GM06990 (cell line): ENCODE results near the gene BARHL2.

Source experiments
- DNase-seq: peaks from one replicate; pipeline ENCODE4 v3.0.0-alpha.2; 2011; ENCODE audit not compliant: insufficient read length; ENCODE audit errors: extremely low read depth
- H3K27me3 ChIP-seq: replicated peaks from 2 replicates; pipeline ENCODE4 v1.6.0; 2011; ENCODE audit warnings: low read length; ENCODE audit not compliant: control insufficient read depth, insufficient read depth
- H3K36me3 ChIP-seq: 2 replicates; pipeline ENCODE4 v1.5.1; 2011; ENCODE audit warnings: low read length; ENCODE audit not compliant: control insufficient read depth, insufficient read depth
- H3K4me3 ChIP-seq: replicated peaks from 2 replicates; pipeline ENCODE4 v1.5.1; 2011; ENCODE audit warnings: low read depth, mild to moderate bottlenecking, control low read depth, low read length
- CTCF ChIP-seq: IDR thresholded peaks from 2 replicates; pipeline ENCODE4 v1.5.1; 2011; ENCODE audit warnings: low read length, control low read depth, mild to moderate bottlenecking, inconsistent platforms; ENCODE audit not compliant: insufficient read depth, poor library complexity, severe bottlenecking

Gene BARHL2

GRCh38 chr1:90716552-90717355, at the start of gene BARHL2:
Gene BARHL2, minus strand, starts transcription at chr1:90717302. Its CDS starts 107 bp downstream, at chr1:90717195.
- TF ChIP-seq CTCF, result no peak
- Histone ChIP-seq H3K27me3 (peaks cover 4% of the 10 kb centered on the region), H3K4me3 (no peak within 1 kb of the TSS), H3K36me3 (no peaks in the 10 kb centered on the region)
- no peak for DNase-seq

GRCh38 chr1:90763930-90764329, 46.8 kb upstream of the BARHL2 start:
- H3K36me3 ChIP-seq, result no peaks in the 10 kb centered on the region

GRCh38 chr1:90763506-90763905, 46.4 kb upstream of the BARHL2 start:
- TF ChIP-seq CTCF, result no peak

More at GRCh38 chr1:90763930-90764329, 46.8 kb upstream of the BARHL2 start:
- Histone ChIP-seq H3K27me3 (no peaks in the 10 kb centered on the region), H3K4me3 (no peak overlapping the region)
- DNase-seq, result no peak
- TF ChIP-seq CTCF, result no peak

GRCh38 chr1:90761781-90762589, 44.9 kb upstream of the BARHL2 start:
- DNase-seq, result no peak
- H3K36me3 ChIP-seq, result no peaks in the 10 kb centered on the region
- no peak for TF ChIP-seq CTCF

More at GRCh38 chr1:90763506-90763905, 46.4 kb upstream of the BARHL2 start:
- no peaks in the 10 kb centered on the region for H3K27me3 ChIP-seq
- no peak for DNase-seq
- H3K36me3 ChIP-seq, result no peaks in the 10 kb centered on the region
- H3K4me3 ChIP-seq, result no peak overlapping the region

GRCh38 chr1:90761156-90761555, 44.1 kb upstream of the BARHL2 start:
- TF ChIP-seq CTCF, result no peak
- no peak for DNase-seq
- no peaks in the 10 kb centered on the region for H3K36me3 ChIP-seq
- H3K27me3 ChIP-seq, result no peaks in the 10 kb centered on the region
- no peak overlapping the region for H3K4me3 ChIP-seq

More at GRCh38 chr1:90761781-90762589, 44.9 kb upstream of the BARHL2 start:
- H3K27me3 ChIP-seq, result no peaks in the 10 kb centered on the region
- H3K4me3 ChIP-seq, result no peak overlapping the region
